OCI-LY7 (cell line): ENCODE data around the gene SEC22A. TPM values are rescaled to one million over a fixed set of nuclear protein-coding genes. Genes with fewer than 3 reads are reported as not detected.
A peak's percentile ranks its signal among the peaks of the same experiment; 100 is the strongest.

Source experiments
- BruUV-seq: library from RNA; stranded (reverse); fragments of 400-500 nt; replicated peaks from 2 replicates; lab custom pipeline; 2021; lab: Mats Ljungman, UMichigan
- CTCF ChIA-PET: fragments of 300-600 bp; sonication (Branson Sonifier 250); formaldehyde crosslinking; loops from one replicate; lab custom pipeline; 2022; ENCODE audit warnings: antibody characterized with exemption; ENCODE audit not compliant: unreplicated experiment; lab: Charles Lee
- POLR2A ChIA-PET: fragments of 300-600 bp; sonication (Branson Sonifier 250); formaldehyde crosslinking; loops from one replicate; lab custom pipeline; 2022; ENCODE audit warnings: antibody characterized with exemption; lab: Charles Lee
- DNase-seq: peaks from one replicate; pipeline ENCODE4 v3.0.0-alpha.2; 2015; ENCODE audit warnings: low spot score
- H2AFZ ChIP-seq: fragments of 200-600 bp; sonication (generic), shearing (Covaris generic); 2 replicates; pipeline ENCODE4 v1.6.1; 2014; ENCODE audit warnings: mild to moderate bottlenecking, antibody characterized with exemption, low read length, moderate library complexity
- H3K27ac ChIP-seq: fragments of 200-600 bp; sonication (generic); 2 replicates; pipeline ENCODE4 v1.5.1; 2014; ENCODE audit warnings: mixed run types, low read depth, mild to moderate bottlenecking, moderate library complexity, low read length, inconsistent platforms; ENCODE audit not compliant: poor library complexity, severe bottlenecking
- H3K36me3 ChIP-seq: fragments of 200-600 bp; sonication (generic); 2 replicates; pipeline ENCODE4 v1.6.1; 2014; ENCODE audit warnings: mild to moderate bottlenecking, antibody characterized with exemption, low read length, moderate library complexity, mixed read lengths; ENCODE audit not compliant: insufficient read depth
- H3K4me1 ChIP-seq: fragments of 200-600 bp; sonication (generic); 2 replicates; pipeline ENCODE4 v1.5.1; 2014; ENCODE audit warnings: mild to moderate bottlenecking, low read length; ENCODE audit not compliant: insufficient read depth, poor library complexity, severe bottlenecking
- H3K4me2 ChIP-seq: fragments of 200-600 bp; sonication (generic); 2 replicates; pipeline ENCODE4 v1.6.1; 2014; ENCODE audit warnings: mild to moderate bottlenecking, low read length
- H3K4me3 ChIP-seq: fragments of 200-600 bp; sonication (generic); 2 replicates; pipeline ENCODE4 v1.5.1; 2014; ENCODE audit warnings: mild to moderate bottlenecking, low read depth, low read length; ENCODE audit not compliant: poor library complexity, severe bottlenecking
- H3K79me2 ChIP-seq: fragments of 200-600 bp; sonication (generic); 2 replicates; pipeline ENCODE4 v1.6.1; 2016; ENCODE audit warnings: low read depth, mild to moderate bottlenecking, low read length, moderate library complexity, mixed read lengths; ENCODE audit not compliant: insufficient read depth
- H3K9me2 ChIP-seq: fragments of 200-600 bp; sonication (generic); 2 replicates; pipeline ENCODE4 v1.6.1; 2016; ENCODE audit warnings: mild to moderate bottlenecking, low read length, mixed read lengths; ENCODE audit not compliant: insufficient read depth
- H3K9me3 ChIP-seq: fragments of 200-600 bp; sonication (generic); 2 replicates; pipeline ENCODE4 v1.6.1; 2014; ENCODE audit warnings: mild to moderate bottlenecking, mixed run types, low read length, mixed read lengths
- H4K20me1 ChIP-seq: fragments of 200-600 bp; sonication (generic); 2 replicates; pipeline ENCODE4 v1.6.1; 2014; ENCODE audit warnings: mild to moderate bottlenecking, antibody characterized with exemption, low read length, moderate library complexity, mixed read lengths; ENCODE audit not compliant: insufficient read depth
- CTCF ChIP-seq: fragments of 200-600 bp; sonication (generic); conservative IDR thresholded peaks from 2 replicates; pipeline ENCODE4 v1.5.1; 2014; ENCODE audit warnings: mild to moderate bottlenecking, antibody characterized with exemption, low read length, moderate library complexity, mixed read lengths
- EZH2phosphoT487 ChIP-seq: fragments of 200-600 bp; sonication (generic); IDR thresholded peaks from 2 replicates; pipeline ENCODE4 v1.6.1; 2018; ENCODE audit warnings: low read depth, borderline replicate concordance, mild to moderate bottlenecking, mixed run types, antibody characterized with exemption, low read length, moderate library complexity, mixed read lengths
- intact Hi-C: fragments of 100-400 bp; cut with micrococcal nuclease; formaldehyde crosslinking; loops from one replicate; pipeline ENCODE4 v1.10.0; 2022; ENCODE audit not compliant: unreplicated experiment
- total RNA-seq, 2 experiments: library from RNA; depleted of rRNA in 1 of 2; stranded (reverse); fragments of >200 nt in 1 of 2; shearing (Covaris generic) in 1 of 2; gene quantifications; 2 replicates each; pipeline ENCODE4 v1.2.3, GENCODE V29; 2014 to 2022

The SEC22A gene
- total RNA-seq, 2 experiments from 2014 or later, result 22.0 to 24.5 TPM

- no peak overlapping the region for H2AFZ ChIP-seq
- H3K9me2 ChIP-seq, result no peaks in the 10 kb centered on the region
- no peaks in the 10 kb centered on the region for H3K4me1 ChIP-seq
- H3K4me3 ChIP-seq, result no peak overlapping the region
- intact Hi-C loops, result loop anchor here (5.0 kb wide), 2 partner anchors 229 to 314 kb away; partner anchors contain the start of gene SEMA5B
- no TSS peak for BruUV-seq
- H3K4me2 ChIP-seq, result no peak overlapping the region
- DNase-seq, result no peak
- H3K9me3 ChIP-seq, result no peaks in the 10 kb centered on the region
- no peaks in the 10 kb centered on the region; the same call in 1 of the 2 replicates for H3K36me3 ChIP-seq
- no peaks in the 10 kb centered on the region for H3K79me2 ChIP-seq
- CTCF ChIA-PET, result no interaction called here
- H4K20me1 ChIP-seq, result no peaks in the 10 kb centered on the region
- TF ChIP-seq CTCF (no peak), EZH2phosphoT487 (no peak)
- H3K27ac ChIP-seq, result no peak overlapping the region
- POLR2A ChIA-PET, result interaction anchor here (0.6 to 1.7 kb wide), 2 partner anchors 54 to 1339 kb away, joined by 4 to 9 read pairs; partner anchors contain the start of gene SEC22A
Measured at GRCh38 chr3:123256256-123256655, 54.5 kb downstream of the SEC22A start.

- no TSS peak for BruUV-seq
- Histone ChIP-seq H3K4me2 (no peak overlapping the region), H3K9me3 (no peaks in the 10 kb centered on the region), H3K27ac (no peak overlapping the region), H3K4me3 (no peak overlapping the region), H3K4me1 (peaks cover 7% of the 10 kb centered on the region), H3K79me2 (no peaks in the 10 kb centered on the region), H3K9me2 (no peaks in the 10 kb centered on the region), H4K20me1 (no peaks in the 10 kb centered on the region), H3K36me3 (peaks cover 6% of the 10 kb centered on the region; the same call in 1 of the 2 replicates), H2AFZ (no peak overlapping the region)
- CTCF ChIA-PET, result no interaction called here
- no peak for DNase-seq
- TF ChIP-seq EZH2phosphoT487, result no peak
- TF ChIP-seq CTCF, result no peak
- POLR2A ChIA-PET, result no interaction called here
- intact Hi-C loops, result loop anchor here (5.0 kb wide), 2 partner anchors 231 to 316 kb away; partner anchors contain the start of gene SEMA5B
Measured at GRCh38 chr3:123258359-123258758, 56.6 kb downstream of the SEC22A start.

- Histone ChIP-seq H4K20me1 (no peaks in the 10 kb centered on the region), H3K79me2 (no peaks in the 10 kb centered on the region), H3K36me3 (peaks cover 6% of the 10 kb centered on the region; the same call in 1 of the 2 replicates), H3K4me3 (no peak overlapping the region), H3K9me2 (no peaks in the 10 kb centered on the region), H3K27ac (no peak overlapping the region), H3K9me3 (no peaks in the 10 kb centered on the region), H3K4me2 (no peak overlapping the region), H3K4me1 (peaks cover 7% of the 10 kb centered on the region), H2AFZ (no peak overlapping the region)
- no TSS peak for BruUV-seq
- peak; percentile 68 for DNase-seq
- ChIA-PET POLR2A (interaction anchor here (0.7 kb wide), 1 partner anchor 113 kb away, joined by 3 read pairs; no protein-coding TSS in a partner anchor), CTCF (no interaction called here)
- intact Hi-C loops, result loop anchor here (5.0 kb wide), 2 partner anchors 232 to 317 kb away; partner anchors contain the start of gene SEMA5B
- TF ChIP-seq CTCF (peak; percentile 88), EZH2phosphoT487 (no peak)
Measured at GRCh38 chr3:123258811-123259420, 57.2 kb downstream of the SEC22A start.
